PC-9 (cell line): Measurements from ENCODE around the gene ATP2C1. TPM values are rescaled to one million over a fixed set of nuclear protein-coding genes. Genes with fewer than 3 reads are reported as not detected.

ENCODE experiments used
- BruUV-seq: library from RNA; stranded (reverse); fragments of 400-500 nt; replicated peaks from 2 replicates; lab custom pipeline; 2021; lab: Mats Ljungman, UMichigan
- CTCF ChIA-PET: fragments of 300-600 bp; sonication (Branson Sonifier 250); formaldehyde crosslinking; loops from one replicate; lab custom pipeline; 2022; ENCODE audit warnings: antibody characterized with exemption; lab: Charles Lee
- POLR2A ChIA-PET: fragments of 300-600 bp; sonication (Branson Sonifier 250); formaldehyde crosslinking; loops from one replicate; lab custom pipeline; 2022; ENCODE audit warnings: antibody characterized with exemption; ENCODE audit not compliant: unreplicated experiment; lab: Charles Lee
- DNase-seq, 2 experiments: peaks; one replicate each; pipeline versions ENCODE4 v3.0.0 to v3.0.0-alpha.2; 2015 to 2022; ENCODE audit warnings: mixed read lengths in 1 of 2
- H2AFZ ChIP-seq: fragments of 200-600 bp; sonication (generic); 2 replicates; pipeline ENCODE4 v1.8.1; 2017; ENCODE audit warnings: antibody characterized with exemption
- H3F3A ChIP-seq: fragments of 200-600 bp; sonication (generic); 2 replicates; pipeline ENCODE4 v1.8.1; 2017; ENCODE audit warnings: antibody characterized with exemption, mild to moderate bottlenecking, low read depth; ENCODE audit not compliant: insufficient read depth
- H3K27ac ChIP-seq: fragments of 200-600 bp; sonication (generic); 2 replicates; pipeline ENCODE4 v1.6.1; 2016; ENCODE audit warnings: mixed run types
- H3K27me3 ChIP-seq: fragments of 200-600 bp; sonication (generic); 2 replicates; pipeline ENCODE4 v1.6.1; 2016; ENCODE audit warnings: low read depth, mixed run types; ENCODE audit not compliant: insufficient read depth
- H3K36me3 ChIP-seq: fragments of 200-600 bp; sonication (generic); 2 replicates; pipeline ENCODE4 v1.6.1; 2016; ENCODE audit warnings: low read depth, mixed run types
- H3K4me1 ChIP-seq: fragments of 200-600 bp; sonication (generic); replicated peaks from 2 replicates; pipeline ENCODE4 v1.6.1; 2016; ENCODE audit warnings: mixed run types; ENCODE audit not compliant: insufficient read depth
- H3K4me2 ChIP-seq: fragments of 200-600 bp; sonication (generic); 2 replicates; pipeline ENCODE4 v1.6.1; 2017; ENCODE audit warnings: mixed run types
- H3K4me3 ChIP-seq: fragments of 200-600 bp; sonication (generic); 2 replicates; pipeline ENCODE4 v1.6.1; 2016; ENCODE audit warnings: mixed run types
- H3K79me2 ChIP-seq: fragments of 200-600 bp; sonication (generic); 2 replicates; pipeline ENCODE4 v1.6.1; 2017; ENCODE audit warnings: low read depth, mixed run types
- H3K9me2 ChIP-seq: fragments of 200-600 bp; sonication (generic); 2 replicates; pipeline ENCODE4 v1.8.1; 2017; ENCODE audit warnings: mild to moderate bottlenecking; ENCODE audit not compliant: insufficient read depth
- H3K9me3 ChIP-seq: fragments of 200-600 bp; sonication (generic); 2 replicates; pipeline ENCODE4 v1.8.1; 2016; ENCODE audit warnings: low read depth; ENCODE audit not compliant: insufficient read depth
- H4K20me1 ChIP-seq: fragments of 200-600 bp; sonication (generic); 2 replicates; pipeline ENCODE4 v1.8.1; 2017; ENCODE audit not compliant: insufficient read depth
- CTCF ChIP-seq: fragments of 200-600 bp; sonication (generic); conservative IDR thresholded peaks from 2 replicates; pipeline ENCODE4 v1.6.1; 2017; ENCODE audit warnings: mixed run types, antibody characterized with exemption, mild to moderate bottlenecking, moderate library complexity
- EZH2 ChIP-seq: fragments of 200-600 bp; sonication (generic); IDR thresholded peaks from 2 replicates; pipeline ENCODE4 v1.8.0; 2017; ENCODE audit warnings: antibody characterized with exemption, low read depth
- intact Hi-C: fragments of 100-400 bp; cut with micrococcal nuclease; formaldehyde crosslinking; loops from one replicate; pipeline ENCODE4 v1.10.0; 2022; ENCODE audit not compliant: unreplicated experiment
- total RNA-seq: library from RNA; stranded (reverse); gene quantifications from 2 replicates; pipeline ENCODE4 v1.2.3, GENCODE V29; 2021

The ATP2C1 gene
- total RNA-seq, 1 experiment from 2014 or later = 101 TPM

DNA sequence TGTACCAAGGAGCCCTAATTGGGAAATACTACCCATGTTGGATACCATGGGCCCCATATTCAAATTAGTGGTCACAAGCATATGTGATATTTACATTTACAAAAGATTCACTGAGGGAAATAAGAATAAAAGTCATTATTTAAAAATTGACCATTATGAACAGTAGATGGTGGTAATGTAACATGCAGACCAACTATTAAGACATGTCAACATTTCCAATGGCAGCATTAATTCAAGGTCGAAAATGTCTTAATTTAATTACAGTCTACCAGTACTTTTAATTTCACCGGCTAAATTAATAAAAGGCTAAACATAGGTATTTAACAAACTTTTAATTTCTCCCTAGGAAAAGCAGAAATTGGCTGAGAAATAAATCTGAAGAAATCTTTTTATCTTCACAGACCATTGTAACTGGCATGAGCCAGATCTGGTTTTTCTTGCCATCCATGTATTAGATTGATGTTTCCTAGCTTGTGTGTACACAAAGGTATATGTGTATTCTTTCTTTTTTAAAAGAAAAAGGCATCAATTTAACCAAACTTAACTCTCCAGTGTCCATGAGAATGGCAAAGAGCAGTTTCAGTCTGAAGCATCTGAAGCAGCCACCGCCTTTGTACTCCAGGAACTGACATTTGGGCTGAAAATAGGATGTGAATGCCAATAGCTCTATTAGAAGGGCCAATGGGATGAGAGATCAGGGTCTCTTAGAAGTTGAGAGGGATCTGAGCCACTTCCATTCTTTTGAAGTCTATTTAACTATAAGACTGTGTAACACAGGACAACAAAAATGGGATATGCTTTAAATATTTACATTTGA lies 159.4 kb downstream of the ATP2C1 start:
- no peaks in the 10 kb centered on the region for H3K9me3 ChIP-seq
- POLR2A ChIA-PET = no interaction called here
- CTCF ChIA-PET = no interaction called here
- no peak overlapping the region for H3K4me3 ChIP-seq
- no peak for DNase-seq
- intact Hi-C loops = loop anchor here (1.0 kb wide), 1 partner anchor 976 kb away; no protein-coding TSS in a partner anchor
- H3K9me2 ChIP-seq = no peaks in the 10 kb centered on the region
- TF ChIP-seq CTCF (peak; percentile 61), EZH2 (no peak)
- H3F3A ChIP-seq = no peaks in the 10 kb centered on the region
- BruUV-seq = no TSS peak
- no peak overlapping the region for H2AFZ ChIP-seq
- H3K4me2 ChIP-seq = no peak overlapping the region
- no peaks in the 10 kb centered on the region for H3K27me3 ChIP-seq
- no peaks in the 10 kb centered on the region for H3K4me1 ChIP-seq
- no peaks in the 10 kb centered on the region for H3K36me3 ChIP-seq
- H3K27ac ChIP-seq = no peak overlapping the region
- no peaks in the 10 kb centered on the region for H3K79me2 ChIP-seq
- no peaks in the 10 kb centered on the region for H4K20me1 ChIP-seq

Other genes starting within 250 kb of the ATP2C1 start
- gene PIK3R4, start 147.3 kb upstream of the ATP2C1 start, total RNA-seq = 28.7 and 35.2 TPM in 2 replicates
- 3.3 and 3.9 TPM in 2 replicates for gene ASTE1, start 132.7 kb downstream of the ATP2C1 start, total RNA-seq
- gene NEK11, start 132.8 kb downstream of the ATP2C1 start, total RNA-seq = 12.5 and 13.2 TPM in 2 replicates